Testis (tissue), 3 donors: ENCODE measurements around the gene PDE7B. TPM values are rescaled to one million over a fixed set of nuclear protein-coding genes. Genes with fewer than 3 reads are reported as not detected.

ENCODE experiments used
- DNase-seq: peaks from one replicate; pipeline ENCODE4 v3.0.0-alpha.2; 2019
- H3K27ac ChIP-seq, 2 donors: fragments of 200-600 bp; sonication (generic); one replicate each; pipeline ENCODE4 v1.5.1; 2019
- H3K27me3 ChIP-seq: fragments of 200-600 bp; sonication (generic); one replicate; pipeline ENCODE4 v1.5.1; 2019
- H3K36me3 ChIP-seq: fragments of 200-600 bp; sonication (generic); one replicate; pipeline ENCODE4 v1.5.1; 2017; ENCODE audit warnings: low read depth; ENCODE audit errors: missing control alignments
- H3K4me1 ChIP-seq: fragments of 200-600 bp; sonication (generic); one replicate; pipeline ENCODE4 v1.5.1; 2019
- H3K4me3 ChIP-seq, 2 donors: fragments of 200-600 bp; sonication (generic); one replicate each; pipeline ENCODE4 v1.5.1; 2017 to 2019
- H3K9me3 ChIP-seq: fragments of 200-600 bp; sonication (generic); one replicate; pipeline ENCODE4 v1.5.1; 2017
- POLR2A ChIP-seq: fragments of 450-650 bp; IDR thresholded peaks from one replicate; pipeline ENCODE4 v1.6.1; 2017; ENCODE audit warnings: antibody characterized with exemption, mild to moderate bottlenecking, moderate library complexity
- WGBS, 2 donors: methylation state at CpG; one replicate each; pipeline ENCODE4 v1.1.5; 2018; 5-methylcytosine and 5-hydroxymethylcytosine counted together
- intact Hi-C: fragments of 100-400 bp; cut with DNase I; formaldehyde crosslinking; loops from one replicate; pipeline ENCODE4 v1.15.1; 2023; ENCODE audit warnings: low total_unique reads
- polyA plus RNA-seq: library from polyadenylated mRNA; stranded (reverse); fragments of 350-450 nt; fragmentation: Illumina TruSeq; extraction: RNeasy Lipid Tissue Mini Kit (QIAGEN cat#74804); gene quantifications from one replicate; pipeline ENCODE4 v1.2.3, GENCODE V29; 2014; ENCODE audit warnings: low read depth, low replicate concordance; ENCODE audit not compliant: insufficient read depth
- total RNA-seq, 2 donors: library from RNA; depleted of rRNA; stranded (reverse); fragments of >200 nt; gene quantifications; one replicate each; pipeline ENCODE4 v1.2.3, GENCODE V29; 2016
- TF ChIP-seq, protein P1 (sequence below), 3 experiments: fragments of 450-650 bp in 2 of 3; fragments of 200-600 bp in 1 of 3; sonication (generic) in 1 of 3; IDR thresholded peaks; one replicate each; pipeline ENCODE4 v1.5.1; 2016 to 2019; ENCODE audit warnings: antibody characterized with exemption in 3 of 3, mild to moderate bottlenecking in 2 of 3, moderate library complexity in 1 of 3

PDE7B gene
- total and polyA plus RNA-seq, 3 donors from 2014 or later = 3.7 to 6.9 (median 4.4) TPM

GRCh38 chr6:136192902-136193301, 341.4 kb downstream of the PDE7B start:
- 86 to 89% methylated on average over 6 of the region's 6 CpGs for WGBS, 2 donors
- DNase-seq = no peak
- Histone ChIP-seq H3K9me3 (no peaks in the 10 kb centered on the region), H3K4me1 (no peaks in the 10 kb centered on the region), H3K27me3 (no peaks in the 10 kb centered on the region), H3K36me3 (no peaks in the 10 kb centered on the region), H3K27ac (no peak overlapping the region), H3K4me3 (no peak overlapping the region)
- intact Hi-C loops = no loop called here
- TF ChIP-seq, protein P1, sequence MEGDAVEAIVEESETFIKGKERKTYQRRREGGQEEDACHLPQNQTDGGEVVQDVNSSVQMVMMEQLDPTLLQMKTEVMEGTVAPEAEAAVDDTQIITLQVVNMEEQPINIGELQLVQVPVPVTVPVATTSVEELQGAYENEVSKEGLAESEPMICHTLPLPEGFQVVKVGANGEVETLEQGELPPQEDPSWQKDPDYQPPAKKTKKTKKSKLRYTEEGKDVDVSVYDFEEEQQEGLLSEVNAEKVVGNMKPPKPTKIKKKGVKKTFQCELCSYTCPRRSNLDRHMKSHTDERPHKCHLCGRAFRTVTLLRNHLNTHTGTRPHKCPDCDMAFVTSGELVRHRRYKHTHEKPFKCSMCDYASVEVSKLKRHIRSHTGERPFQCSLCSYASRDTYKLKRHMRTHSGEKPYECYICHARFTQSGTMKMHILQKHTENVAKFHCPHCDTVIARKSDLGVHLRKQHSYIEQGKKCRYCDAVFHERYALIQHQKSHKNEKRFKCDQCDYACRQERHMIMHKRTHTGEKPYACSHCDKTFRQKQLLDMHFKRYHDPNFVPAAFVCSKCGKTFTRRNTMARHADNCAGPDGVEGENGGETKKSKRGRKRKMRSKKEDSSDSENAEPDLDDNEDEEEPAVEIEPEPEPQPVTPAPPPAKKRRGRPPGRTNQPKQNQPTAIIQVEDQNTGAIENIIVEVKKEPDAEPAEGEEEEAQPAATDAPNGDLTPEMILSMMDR (IDR thresholded peaks at IDR 0.05) = no peak
- no peak for TF ChIP-seq POLR2A

DNA sequence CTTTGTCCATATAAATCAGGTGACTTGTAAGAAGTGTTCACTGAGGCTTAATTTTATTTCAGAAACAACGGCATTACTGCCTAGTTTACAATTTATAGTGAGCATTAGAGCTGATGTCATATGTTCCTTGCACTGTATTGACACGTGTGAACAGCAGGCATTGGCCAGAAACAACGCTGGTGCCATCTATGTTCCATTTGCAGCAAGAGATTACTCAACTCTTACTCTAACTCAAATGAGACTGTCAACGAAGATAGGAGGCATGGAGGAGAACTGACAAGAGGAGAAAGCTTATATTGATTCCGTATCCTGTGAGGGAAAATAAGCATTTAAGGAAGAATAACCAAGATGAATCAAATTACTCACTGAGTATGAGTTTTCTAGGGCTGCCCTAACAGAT, 350.2 kb downstream of the PDE7B start:
- Histone ChIP-seq H3K4me3 (no peak overlapping the region), H3K36me3 (no peaks in the 10 kb centered on the region), H3K9me3 (no peaks in the 10 kb centered on the region), H3K4me1 (no peaks in the 10 kb centered on the region), H3K27ac (no peak overlapping the region), H3K27me3 (no peaks in the 10 kb centered on the region)
- intact Hi-C loops = no loop called here
- DNase-seq = no peak
- no peak for TF ChIP-seq POLR2A
- TF ChIP-seq, protein P1 (IDR thresholded peaks at IDR 0.05) = no peak
- 86 to 89% methylated on average over 5 of the region's 5 CpGs for whole genome bisulfite sequencing, 2 donors

GRCh38 chr6:136208783-136209182, 357.3 kb downstream of the PDE7B start:
- 92 to 93% methylated on average over 4 of the region's 4 CpGs for WGBS, 2 donors

DNA sequence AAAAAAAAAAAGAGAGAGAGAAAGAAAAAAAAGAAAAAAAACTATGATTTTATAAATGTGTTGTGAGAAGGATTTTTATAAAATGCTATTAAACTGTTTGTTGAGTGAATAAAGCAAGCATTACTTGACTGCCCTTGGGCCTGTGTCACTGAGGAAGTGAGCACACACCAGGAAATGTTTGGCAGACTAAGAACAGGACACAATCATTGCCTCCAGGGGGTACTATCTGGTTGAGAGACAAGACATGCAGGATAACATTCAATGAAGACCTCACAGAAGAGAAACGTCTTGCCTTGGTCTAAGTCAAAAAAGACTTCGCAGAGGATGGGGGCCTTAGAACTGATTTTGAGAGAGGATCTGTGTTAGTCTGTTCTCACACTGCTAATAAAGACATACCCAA, 358.0 kb downstream of the PDE7B start:
- H3K9me3 ChIP-seq = no peaks in the 10 kb centered on the region
- no peak overlapping the region for H3K27ac ChIP-seq

More at GRCh38 chr6:136208783-136209182, 357.3 kb downstream of the PDE7B start:
- intact Hi-C loops = no loop called here
- no peaks in the 10 kb centered on the region for H3K36me3 ChIP-seq
- TF ChIP-seq, protein P1 (IDR thresholded peaks at IDR 0.05) = no peak
- TF ChIP-seq POLR2A = no peak
- H3K4me1 ChIP-seq = no peaks in the 10 kb centered on the region
- DNase-seq = no peak
- H3K4me3 ChIP-seq = no peak overlapping the region
- no peak overlapping the region for H3K27ac ChIP-seq
- no peaks in the 10 kb centered on the region for H3K27me3 ChIP-seq
- no peaks in the 10 kb centered on the region for H3K9me3 ChIP-seq

More for the DNA sequence above, 358.0 kb downstream of the PDE7B start:
- no peaks in the 10 kb centered on the region for H3K27me3 ChIP-seq
- no peaks in the 10 kb centered on the region for H3K36me3 ChIP-seq
- H3K4me1 ChIP-seq = no peaks in the 10 kb centered on the region
- intact Hi-C loops = no loop called here
- TF ChIP-seq POLR2A = no peak
- TF ChIP-seq, protein P1 (IDR thresholded peaks at IDR 0.05) = no peak
- 85 to 97% methylated on average over 2 of the region's 2 CpGs for WGBS, 2 donors
- DNase-seq = no peak
- no peak overlapping the region for H3K4me3 ChIP-seq
